GM12878 (cell line): ENCODE results near the gene CACNA2D1.

Experiments
- CHD4 ChIP-seq: fragments of 200-600 bp; sonication (generic); IDR thresholded peaks from 2 replicates; pipeline ENCODE4 v1.6.1; 2016; ENCODE audit warnings: mild to moderate bottlenecking
- EED ChIP-seq: sonication (generic); IDR thresholded peaks from 2 replicates; pipeline ENCODE4 v1.6.1; 2016; ENCODE audit warnings: antibody characterized with exemption, low read depth
- MXI1 ChIP-seq: fragments of 150-350 bp; IDR thresholded peaks from 2 replicates; pipeline ENCODE4 v1.6.1; 2011; ENCODE audit warnings: low read depth, mild to moderate bottlenecking, inconsistent platforms, low read length, improper control_type of control experiment
- ZNF24 ChIP-seq: fragments of 450-650 bp; IDR thresholded peaks from 2 replicates; pipeline ENCODE4 v1.6.1; 2017; ENCODE audit warnings: antibody characterized with exemption, mild to moderate bottlenecking
- TF ChIP-seq, protein P1 (sequence below): IDR thresholded peaks from 2 replicates; pipeline ENCODE4 v1.6.1; 2012; ENCODE audit warnings: mild to moderate bottlenecking, low read depth, low read length
- TF ChIP-seq, protein P2 (sequence below): IDR thresholded peaks from 2 replicates; pipeline ENCODE4 v1.6.1; 2011; ENCODE audit warnings: low read depth, low read length, improper control_type of control experiment, borderline replicate concordance

DNA sequence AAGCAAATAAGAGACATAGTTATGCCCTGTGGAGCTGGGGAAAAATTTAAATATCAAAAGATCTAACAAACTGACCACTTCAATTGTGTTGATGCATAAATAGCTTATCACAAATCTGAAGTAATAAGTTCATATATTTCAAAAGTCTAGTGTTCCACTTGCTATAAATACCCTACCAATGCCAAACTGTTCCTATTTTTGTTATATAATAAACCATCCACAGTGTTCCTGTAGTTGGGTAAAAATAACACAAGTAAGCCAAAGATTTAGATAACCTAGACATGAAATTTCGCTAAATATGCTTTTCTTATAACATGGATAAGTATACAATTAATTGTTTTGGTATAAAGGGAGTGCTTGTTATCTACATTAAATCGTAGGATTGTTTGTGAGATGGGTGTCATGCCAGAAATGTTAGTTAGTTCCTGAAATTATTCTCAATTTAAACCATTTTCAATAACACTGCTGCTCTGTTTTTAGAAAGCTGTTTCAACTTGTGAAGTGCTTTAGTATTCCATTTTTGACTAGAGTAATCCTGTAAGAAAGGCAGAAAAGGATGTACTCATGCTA, 85.5 kb downstream of the CACNA2D1 start:
- TF ChIP-seq, protein P1, sequence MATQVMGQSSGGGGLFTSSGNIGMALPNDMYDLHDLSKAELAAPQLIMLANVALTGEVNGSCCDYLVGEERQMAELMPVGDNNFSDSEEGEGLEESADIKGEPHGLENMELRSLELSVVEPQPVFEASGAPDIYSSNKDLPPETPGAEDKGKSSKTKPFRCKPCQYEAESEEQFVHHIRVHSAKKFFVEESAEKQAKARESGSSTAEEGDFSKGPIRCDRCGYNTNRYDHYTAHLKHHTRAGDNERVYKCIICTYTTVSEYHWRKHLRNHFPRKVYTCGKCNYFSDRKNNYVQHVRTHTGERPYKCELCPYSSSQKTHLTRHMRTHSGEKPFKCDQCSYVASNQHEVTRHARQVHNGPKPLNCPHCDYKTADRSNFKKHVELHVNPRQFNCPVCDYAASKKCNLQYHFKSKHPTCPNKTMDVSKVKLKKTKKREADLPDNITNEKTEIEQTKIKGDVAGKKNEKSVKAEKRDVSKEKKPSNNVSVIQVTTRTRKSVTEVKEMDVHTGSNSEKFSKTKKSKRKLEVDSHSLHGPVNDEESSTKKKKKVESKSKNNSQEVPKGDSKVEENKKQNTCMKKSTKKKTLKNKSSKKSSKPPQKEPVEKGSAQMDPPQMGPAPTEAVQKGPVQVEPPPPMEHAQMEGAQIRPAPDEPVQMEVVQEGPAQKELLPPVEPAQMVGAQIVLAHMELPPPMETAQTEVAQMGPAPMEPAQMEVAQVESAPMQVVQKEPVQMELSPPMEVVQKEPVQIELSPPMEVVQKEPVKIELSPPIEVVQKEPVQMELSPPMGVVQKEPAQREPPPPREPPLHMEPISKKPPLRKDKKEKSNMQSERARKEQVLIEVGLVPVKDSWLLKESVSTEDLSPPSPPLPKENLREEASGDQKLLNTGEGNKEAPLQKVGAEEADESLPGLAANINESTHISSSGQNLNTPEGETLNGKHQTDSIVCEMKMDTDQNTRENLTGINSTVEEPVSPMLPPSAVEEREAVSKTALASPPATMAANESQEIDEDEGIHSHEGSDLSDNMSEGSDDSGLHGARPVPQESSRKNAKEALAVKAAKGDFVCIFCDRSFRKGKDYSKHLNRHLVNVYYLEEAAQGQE: no peak
- TF ChIP-seq EED (no peak), ZNF24 (no peak), MXI1 (no peak), CHD4 (no peak)
- TF ChIP-seq, protein P2, sequence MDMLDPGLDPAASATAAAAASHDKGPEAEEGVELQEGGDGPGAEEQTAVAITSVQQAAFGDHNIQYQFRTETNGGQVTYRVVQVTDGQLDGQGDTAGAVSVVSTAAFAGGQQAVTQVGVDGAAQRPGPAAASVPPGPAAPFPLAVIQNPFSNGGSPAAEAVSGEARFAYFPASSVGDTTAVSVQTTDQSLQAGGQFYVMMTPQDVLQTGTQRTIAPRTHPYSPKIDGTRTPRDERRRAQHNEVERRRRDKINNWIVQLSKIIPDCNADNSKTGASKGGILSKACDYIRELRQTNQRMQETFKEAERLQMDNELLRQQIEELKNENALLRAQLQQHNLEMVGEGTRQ: no peak
